K562 (cell line): ENCODE data around the gene GPR152.

Source experiments
- MXI1 ChIP-seq: IDR thresholded peaks from 2 replicates; pipeline ENCODE4 v1.6.1; 2011; ENCODE audit warnings: low read depth, mild to moderate bottlenecking, improper control_type of control experiment, low read length
- RCOR1 ChIP-seq, 2 experiments: IDR thresholded peaks; 2 replicates each; pipeline ENCODE4 v1.6.1; 2012; ENCODE audit warnings: low read depth in 2 of 2, low read length in 2 of 2, borderline replicate concordance in 1 of 2, improper control_type of control experiment in 1 of 2
- ZNF41 ChIP-seq: fragments of 250-450 bp; sonication (Bioruptor Pico); conservative IDR thresholded peaks from 2 replicates; pipeline ENCODE4 v1.4.0; 2020; ENCODE audit warnings: mild to moderate bottlenecking
- ZNF830 ChIP-seq: fragments of 250-450 bp; sonication (Bioruptor Pico); IDR thresholded peaks from 2 replicates; pipeline ENCODE4 v1.5.0; 2021; ENCODE audit warnings: mild to moderate bottlenecking
- TF ChIP-seq, protein P1 (sequence below), 3 experiments: IDR thresholded peaks in 2 of 3; conservative IDR thresholded peaks in 1 of 3; 2 replicates each; pipeline ENCODE4 v1.5.1; 2011 to 2012; ENCODE audit warnings: low read length in 3 of 3, mild to moderate bottlenecking in 3 of 3, control low read depth in 2 of 3, improper control_type of control experiment in 1 of 3, inconsistent platforms in 1 of 3, low read depth in 1 of 3, mixed read lengths in 1 of 3, moderate library complexity in 1 of 3; ENCODE audit not compliant: insufficient read depth in 2 of 3
- TF ChIP-seq, protein P2 (sequence below): sonication (generic); formaldehyde crosslinking; IDR thresholded peaks from 2 replicates; pipeline ENCODE4 v1.5.0; 2020; ENCODE audit warnings: missing genetic modification reagents

DNA sequence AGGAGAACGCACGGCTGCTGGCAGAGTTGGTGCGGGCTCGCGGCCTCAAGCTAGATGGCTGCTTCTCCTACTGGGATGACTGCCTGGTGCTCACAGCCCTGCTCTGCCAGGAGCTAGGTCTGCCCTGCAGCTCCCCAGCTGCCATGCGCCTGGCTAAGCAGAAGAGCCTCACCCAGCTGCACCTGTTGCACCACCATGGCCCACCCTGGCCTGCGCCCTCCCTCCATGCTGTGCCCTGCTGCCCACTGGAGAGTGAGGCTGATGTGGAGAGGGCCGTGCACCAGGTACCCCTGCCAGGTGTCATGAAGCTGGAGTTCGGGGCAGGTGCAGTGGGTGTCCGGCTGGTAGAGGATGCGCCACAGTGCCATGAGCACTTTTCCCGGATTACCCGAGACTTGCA is 29.1 kb downstream of the GPR152 start:
- TF ChIP-seq ZNF830 (CRISPR knock-in tag): no peak
- TF ChIP-seq, protein P1, sequence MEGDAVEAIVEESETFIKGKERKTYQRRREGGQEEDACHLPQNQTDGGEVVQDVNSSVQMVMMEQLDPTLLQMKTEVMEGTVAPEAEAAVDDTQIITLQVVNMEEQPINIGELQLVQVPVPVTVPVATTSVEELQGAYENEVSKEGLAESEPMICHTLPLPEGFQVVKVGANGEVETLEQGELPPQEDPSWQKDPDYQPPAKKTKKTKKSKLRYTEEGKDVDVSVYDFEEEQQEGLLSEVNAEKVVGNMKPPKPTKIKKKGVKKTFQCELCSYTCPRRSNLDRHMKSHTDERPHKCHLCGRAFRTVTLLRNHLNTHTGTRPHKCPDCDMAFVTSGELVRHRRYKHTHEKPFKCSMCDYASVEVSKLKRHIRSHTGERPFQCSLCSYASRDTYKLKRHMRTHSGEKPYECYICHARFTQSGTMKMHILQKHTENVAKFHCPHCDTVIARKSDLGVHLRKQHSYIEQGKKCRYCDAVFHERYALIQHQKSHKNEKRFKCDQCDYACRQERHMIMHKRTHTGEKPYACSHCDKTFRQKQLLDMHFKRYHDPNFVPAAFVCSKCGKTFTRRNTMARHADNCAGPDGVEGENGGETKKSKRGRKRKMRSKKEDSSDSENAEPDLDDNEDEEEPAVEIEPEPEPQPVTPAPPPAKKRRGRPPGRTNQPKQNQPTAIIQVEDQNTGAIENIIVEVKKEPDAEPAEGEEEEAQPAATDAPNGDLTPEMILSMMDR (IDR thresholded peaks at IDR 0.05 in 2 of 3, conservative IDR thresholded peaks at IDR 0.05 in 1 of 3; ENCODE audit: insufficient read depth in 2 of 3, low read depth in 1 of 3, low read length in 3 of 3): no peak
- no peak for TF ChIP-seq ZNF41 (CRISPR knock-in tag)
- TF ChIP-seq MXI1: no peak
- no peak for TF ChIP-seq RCOR1 (IDR thresholded peaks at IDR 0.05; ENCODE audit: borderline replicate concordance in 1 of 2, low read depth in 2 of 2, low read length in 2 of 2)
- TF ChIP-seq, protein P2, sequence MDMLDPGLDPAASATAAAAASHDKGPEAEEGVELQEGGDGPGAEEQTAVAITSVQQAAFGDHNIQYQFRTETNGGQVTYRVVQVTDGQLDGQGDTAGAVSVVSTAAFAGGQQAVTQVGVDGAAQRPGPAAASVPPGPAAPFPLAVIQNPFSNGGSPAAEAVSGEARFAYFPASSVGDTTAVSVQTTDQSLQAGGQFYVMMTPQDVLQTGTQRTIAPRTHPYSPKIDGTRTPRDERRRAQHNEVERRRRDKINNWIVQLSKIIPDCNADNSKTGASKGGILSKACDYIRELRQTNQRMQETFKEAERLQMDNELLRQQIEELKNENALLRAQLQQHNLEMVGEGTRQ: no peak
